Measurements from ENCODE around the gene HYAL3.

HYAL3 gene

DNA sequence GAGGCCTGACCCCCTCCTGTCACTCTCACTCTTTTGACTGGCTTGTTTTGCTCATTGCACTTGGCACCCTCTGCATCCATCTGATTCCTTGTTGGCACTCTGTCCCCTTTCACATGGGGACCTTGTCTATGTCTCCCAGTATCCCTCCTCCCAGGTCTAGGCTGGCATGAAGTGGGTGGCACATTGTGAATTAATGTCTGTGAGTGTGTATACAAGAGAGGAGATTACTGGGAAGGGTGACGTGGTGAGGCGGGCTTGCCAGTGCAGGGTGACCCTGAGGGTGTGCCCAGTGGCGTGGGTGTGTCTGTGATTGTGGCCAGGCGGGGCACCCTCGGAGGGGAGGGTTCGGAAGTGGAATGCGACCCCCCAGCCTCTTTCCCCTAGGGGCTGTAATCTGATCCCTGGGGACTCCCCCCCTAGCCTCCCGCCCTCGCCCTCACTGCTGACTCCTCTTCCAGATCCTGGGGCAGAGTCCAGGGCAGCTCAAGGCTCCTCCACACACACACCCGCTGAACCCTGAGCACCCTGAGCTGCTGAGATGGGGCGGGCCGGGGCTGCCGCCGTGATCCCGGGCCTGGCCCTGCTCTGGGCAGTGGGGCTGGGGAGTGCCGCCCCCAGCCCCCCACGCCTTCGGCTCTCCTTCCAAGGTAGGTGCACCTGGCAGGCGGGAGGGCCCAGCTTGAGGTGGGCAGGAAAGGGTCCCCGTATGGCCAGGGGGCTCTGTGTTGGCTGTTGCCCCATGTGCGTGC is 30.3 kb downstream of the HYAL3 start, which contains the start of gene SEMA3B:
SEMA3B (plus strand) TSS at position 445 of the 749 bp plus-strand sequence; CDS start at position 539, 94 bp downstream.
- TF ChIP-seq GATA2 (IDR thresholded peaks at IDR 0.05; ENCODE audit: low read depth, low read length) (no peak), GATA3 (IDR thresholded peaks at IDR 0.05; ENCODE audit: low read depth, low read length) (no peak)

DNA sequence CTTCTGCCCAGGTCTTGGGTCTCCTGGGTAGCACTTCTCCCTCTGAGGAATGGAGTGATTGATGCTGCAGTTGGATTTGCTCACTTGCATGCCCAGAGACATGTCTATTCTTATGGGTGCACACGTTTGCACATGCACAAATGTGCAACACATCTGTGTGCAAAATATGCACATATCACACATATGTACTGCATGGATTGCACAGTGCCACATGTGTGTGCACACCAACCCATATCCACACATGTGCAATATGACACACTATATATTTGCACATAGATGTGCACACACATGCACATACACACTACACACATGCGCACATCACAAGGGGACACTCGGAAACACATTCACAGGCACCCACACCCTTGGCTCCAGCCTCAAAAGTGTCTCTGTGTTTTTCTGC is 30.9 kb downstream of the HYAL3 start:
- TF ChIP-seq GATA2 (IDR thresholded peaks at IDR 0.05; ENCODE audit: low read depth, low read length) (no peak), GATA3 (IDR thresholded peaks at IDR 0.05; ENCODE audit: low read depth, low read length) (no peak)

- TF ChIP-seq GATA2 (IDR thresholded peaks at IDR 0.05; ENCODE audit: low read depth, low read length) (no peak), GATA3 (IDR thresholded peaks at IDR 0.05; ENCODE audit: low read depth, low read length) (no peak)
These were observed 31.8 kb downstream of the HYAL3 start for GRCh38 chr3:50267280-50267913.

- TF ChIP-seq GATA2 (IDR thresholded peaks at IDR 0.05; ENCODE audit: low read depth, low read length), result no peak
- TF ChIP-seq GATA3 (IDR thresholded peaks at IDR 0.05; ENCODE audit: low read depth, low read length), result no peak
These were observed 32.4 kb downstream of the HYAL3 start for GRCh38 chr3:50266836-50267235.

DNA sequence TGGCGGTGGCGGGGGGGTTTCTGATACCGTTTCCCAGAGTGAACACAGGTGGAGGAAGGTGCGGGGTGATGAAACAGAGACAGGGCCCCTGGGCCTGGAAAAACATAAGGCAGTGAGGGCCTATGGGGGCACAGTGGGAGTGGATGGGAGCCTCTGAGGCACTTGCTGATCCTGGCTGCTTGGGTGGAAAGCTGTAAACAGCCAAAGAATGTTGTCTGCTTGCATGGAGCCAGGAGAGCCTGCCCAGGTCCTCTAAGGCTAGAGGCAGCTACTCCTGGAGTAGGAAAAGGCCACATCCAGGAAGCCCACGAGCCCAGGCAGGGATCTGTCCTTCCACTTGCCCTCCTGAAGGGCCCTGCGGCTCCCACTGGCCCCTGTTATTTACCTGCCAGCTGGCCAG is 33.2 kb downstream of the HYAL3 start:
- TF ChIP-seq GATA3 (IDR thresholded peaks at IDR 0.05; ENCODE audit: low read depth, low read length) (no peak), GATA2 (IDR thresholded peaks at IDR 0.05; ENCODE audit: low read depth, low read length) (no peak)

DNA sequence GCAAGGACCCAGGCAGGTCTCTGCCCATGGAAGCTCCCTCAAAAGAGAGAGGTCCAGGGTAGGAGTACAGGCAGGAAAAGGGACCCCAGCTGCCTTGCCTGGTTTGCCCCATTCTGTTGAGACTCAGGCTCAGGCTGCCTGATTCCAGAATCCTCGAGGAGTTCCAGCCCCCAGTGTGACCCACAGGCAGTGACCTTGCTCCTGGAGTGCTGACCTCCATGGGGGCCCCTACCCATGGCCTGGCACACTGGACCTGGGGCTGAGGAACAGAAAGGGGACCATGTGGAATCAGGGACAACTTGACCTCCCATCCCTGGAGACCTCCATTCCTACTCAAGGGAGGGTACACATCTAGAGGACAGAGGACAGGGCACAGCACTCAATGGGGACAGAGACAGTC is 33.6 kb downstream of the HYAL3 start:
- TF ChIP-seq GATA2 (IDR thresholded peaks at IDR 0.05; ENCODE audit: low read depth, low read length), result no peak
- no peak for TF ChIP-seq GATA3 (IDR thresholded peaks at IDR 0.05; ENCODE audit: low read depth, low read length)

DNA sequence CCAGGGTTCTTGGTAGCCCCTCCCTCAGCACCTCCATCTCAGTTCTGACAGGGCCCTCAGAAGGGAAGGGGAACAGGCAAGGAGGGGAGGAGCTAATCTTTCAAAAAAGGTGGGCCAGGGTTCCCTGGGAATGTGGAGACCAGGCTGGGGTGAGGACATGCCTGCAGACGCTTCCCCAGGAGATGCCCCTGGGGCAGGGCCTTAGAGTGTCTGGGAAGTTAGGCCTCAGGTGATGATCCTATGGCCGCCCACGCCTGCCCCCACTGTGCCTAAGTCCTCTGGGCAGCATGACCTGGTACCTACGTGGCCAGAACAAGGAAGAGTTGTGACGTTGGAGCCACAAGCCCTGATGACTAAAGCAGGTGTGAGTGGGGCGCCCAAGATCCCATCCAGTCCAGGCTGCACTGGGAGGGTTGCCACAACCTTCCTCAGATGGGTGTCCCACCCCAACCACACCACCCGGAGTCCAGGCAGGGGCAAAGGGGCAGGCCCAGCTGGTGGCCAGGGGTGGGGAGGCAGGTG is 34.2 kb downstream of the HYAL3 start:
- no peak for TF ChIP-seq GATA3 (IDR thresholded peaks at IDR 0.05; ENCODE audit: low read depth, low read length)
- TF ChIP-seq GATA2 (IDR thresholded peaks at IDR 0.05; ENCODE audit: low read depth, low read length), result no peak

GRCh38 chr3:50264383-50264963 is 34.7 kb downstream of the HYAL3 start:
- no peak for TF ChIP-seq GATA3 (IDR thresholded peaks at IDR 0.05; ENCODE audit: low read depth, low read length)
- no peak for TF ChIP-seq GATA2 (IDR thresholded peaks at IDR 0.05; ENCODE audit: low read depth, low read length)

- TF ChIP-seq GATA2 (IDR thresholded peaks at IDR 0.05; ENCODE audit: low read depth, low read length) (no peak), GATA3 (IDR thresholded peaks at IDR 0.05; ENCODE audit: low read depth, low read length) (no peak)
These were observed 35.5 kb downstream of the HYAL3 start for GRCh38 chr3:50263478-50264382.

DNA sequence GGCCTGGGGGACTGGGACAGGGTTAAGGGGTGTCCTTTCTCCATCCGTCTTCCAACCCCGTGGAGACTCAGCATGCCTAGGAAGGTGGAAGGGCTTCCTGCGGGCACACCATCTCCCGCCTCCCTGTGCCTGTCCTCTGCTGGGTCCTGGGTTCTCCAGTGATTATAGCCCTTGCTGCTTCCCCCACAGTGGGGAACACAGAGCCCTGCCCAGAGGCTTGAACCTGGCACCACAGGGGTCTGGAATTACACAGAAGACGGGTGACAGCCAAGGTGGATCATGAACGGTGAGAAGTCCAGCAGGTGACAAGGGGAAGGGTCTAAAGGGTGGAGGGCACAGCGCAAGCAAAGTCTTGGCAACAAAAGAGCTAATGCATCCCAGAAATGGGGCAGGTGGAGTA is 36.4 kb downstream of the HYAL3 start:
- TF ChIP-seq GATA3 (IDR thresholded peaks at IDR 0.05; ENCODE audit: low read depth, low read length) (no peak), GATA2 (IDR thresholded peaks at IDR 0.05; ENCODE audit: low read depth, low read length) (no peak)

GRCh38 chr3:50261505-50261904 is 37.7 kb downstream of the HYAL3 start:
- TF ChIP-seq GATA2 (IDR thresholded peaks at IDR 0.05; ENCODE audit: low read depth, low read length) (no peak), GATA3 (IDR thresholded peaks at IDR 0.05; ENCODE audit: low read depth, low read length) (no peak)

GRCh38 chr3:50260942-50261441 is 38.2 kb downstream of the HYAL3 start:
- no peak for TF ChIP-seq GATA2 (IDR thresholded peaks at IDR 0.05; ENCODE audit: low read depth, low read length)
- TF ChIP-seq GATA3 (IDR thresholded peaks at IDR 0.05; ENCODE audit: low read depth, low read length), result no peak

All from SH-SY5Y (cell line).